Aorta (tissue), 5 donors: Measurements from ENCODE around the gene ACER1. TPM values are rescaled to one million over a fixed set of nuclear protein-coding genes. Genes with fewer than 3 reads are reported as not detected.

ENCODE experiments used
- ATAC-seq: fragments of 200-7000 bp; cut with Tn5 transposase; one replicate; pipeline ENCODE4 v1.9.1; 2022; ENCODE audit warnings: moderate library complexity; ENCODE audit not compliant: low FRiP score
- DNase-seq, 2 donors: peaks; one replicate each; pipeline ENCODE4 v3.0.0-alpha.2; 2020
- H3K27ac ChIP-seq, 2 donors: one replicate each; pipeline ENCODE4 v1.5.1; 2013; ENCODE audit warnings: low read length in 2 of 2, mild to moderate bottlenecking in 2 of 2, moderate library complexity in 2 of 2, control low read depth in 1 of 2, inconsistent platforms in 1 of 2, low read depth in 1 of 2
- H3K27me3 ChIP-seq, 2 donors: one replicate each; pipeline ENCODE4 v1.6.1; 2013; ENCODE audit warnings: control low read depth in 1 of 2, low read length in 1 of 2, mild to moderate bottlenecking in 1 of 2, moderate library complexity in 1 of 2; ENCODE audit not compliant: insufficient read depth in 2 of 2, control insufficient read depth in 1 of 2
- H3K36me3 ChIP-seq, 2 donors: one replicate each; pipeline ENCODE4 v1.6.1; 2013; ENCODE audit warnings: control low read depth in 1 of 2, low read length in 1 of 2, mild to moderate bottlenecking in 1 of 2; ENCODE audit not compliant: insufficient read depth in 2 of 2, control insufficient read depth in 1 of 2
- H3K4me1 ChIP-seq, 2 donors: one replicate each; pipeline ENCODE4 v1.6.1; 2013; ENCODE audit warnings: low read length in 2 of 2, control low read depth in 1 of 2, mild to moderate bottlenecking in 1 of 2, moderate library complexity in 1 of 2; ENCODE audit not compliant: insufficient read depth in 2 of 2, control insufficient read depth in 1 of 2
- H3K4me3 ChIP-seq, 2 donors: one replicate each; pipeline ENCODE4 v1.5.1; 2013; ENCODE audit warnings: low read length in 2 of 2, control low read depth in 1 of 2, mild to moderate bottlenecking in 1 of 2
- H3K9me3 ChIP-seq: one replicate; pipeline ENCODE4 v1.6.1; 2013; ENCODE audit warnings: mild to moderate bottlenecking, low read length; ENCODE audit not compliant: control insufficient read depth
- WGBS, 2 donors: extraction: QIAGEN DNeasy Blood & Tissue Kit; methylation state at CpG; one replicate each; pipeline ENCODE4 v1.1.7; 2013; 5-methylcytosine and 5-hydroxymethylcytosine counted together
- intact Hi-C, 2 donors: fragments of 100-400 bp; cut with DNase I; formaldehyde crosslinking; loops; one replicate each; pipeline versions ENCODE4 v1.14.2 to v1.15.0; 2022
- polyA plus RNA-seq, 2 donors: library from polyadenylated mRNA; stranded (reverse); fragments of 200-250 nt; gene quantifications; one replicate each; pipeline ENCODE4 v1.2.3, GENCODE V29; 2013
- total RNA-seq, 2 donors: library from RNA; stranded (reverse); fragmentation: NEBNext Ultra II Directional; extraction: Animal tissue kit (Norgen Biotek cat#: 25700); gene quantifications; one replicate each; pipeline ENCODE4 v1.2.1, GENCODE V29; 2021
- donor health status: healthy with polysubstance abuse.
- donor health status: Bipolar disorder and iron deficiency.
- donor health status: DM: no; HTN: no; CAD: no.
- donor health status: DM: no; HTN: no; CAD: no.
- donor health status: DM: yes; HTN: yes; CAD: no.

ACER1 gene
- total and polyA plus RNA-seq, 4 donors = 0.10 TPM; not detected in 3

DNA sequence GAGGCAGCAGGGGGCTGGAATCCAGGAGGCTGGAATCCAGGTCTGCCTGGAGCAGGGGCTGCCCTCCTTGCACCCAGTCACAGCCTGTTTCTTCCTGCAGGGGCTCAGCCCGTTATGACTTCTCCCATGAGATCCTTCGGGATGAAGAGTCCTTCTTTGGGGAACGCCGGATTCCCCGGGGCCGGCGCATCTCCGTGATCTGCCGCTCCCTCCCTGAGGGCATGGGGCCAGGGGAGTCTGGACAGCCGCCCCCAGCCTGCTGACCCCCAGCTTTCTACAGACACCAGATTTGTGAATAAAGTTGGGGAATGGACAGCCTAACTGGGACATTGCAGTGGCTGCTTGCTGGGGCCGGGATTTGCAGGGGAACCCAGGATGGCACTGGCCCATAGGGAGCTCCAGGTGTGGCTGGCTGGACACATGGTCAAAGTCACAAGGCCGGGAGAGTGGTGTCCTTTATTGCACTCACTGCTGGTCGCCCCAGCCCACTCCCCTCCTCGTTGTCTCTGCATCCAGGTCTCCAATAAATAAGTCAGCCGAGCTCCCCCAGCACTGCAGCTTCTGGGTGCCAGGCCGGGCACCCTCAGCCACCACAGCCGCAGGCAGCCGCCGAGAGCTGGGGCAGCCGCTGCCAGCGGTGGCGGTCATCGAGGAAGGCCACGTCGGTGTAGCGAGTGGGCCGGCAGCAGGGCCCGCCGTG is 41.4 kb upstream of the ACER1 start:
- Histone ChIP-seq H3K36me3 (peaks cover 0 to 2% of the 10 kb centered on the region in 2 donors), H3K27ac (no peak overlapping the region), H3K9me3 (no peaks in the 10 kb centered on the region), H3K4me3 (no peak overlapping the region), H3K27me3 (no peaks in the 10 kb centered on the region), H3K4me1 (no peaks in the 10 kb centered on the region)
- intact Hi-C loops = no loop called here
- 87% methylated on average over 29 of the region's 29 CpGs for WGBS, 2 donors
- no peak for ATAC-seq
- DNase-seq = no peak

DNA sequence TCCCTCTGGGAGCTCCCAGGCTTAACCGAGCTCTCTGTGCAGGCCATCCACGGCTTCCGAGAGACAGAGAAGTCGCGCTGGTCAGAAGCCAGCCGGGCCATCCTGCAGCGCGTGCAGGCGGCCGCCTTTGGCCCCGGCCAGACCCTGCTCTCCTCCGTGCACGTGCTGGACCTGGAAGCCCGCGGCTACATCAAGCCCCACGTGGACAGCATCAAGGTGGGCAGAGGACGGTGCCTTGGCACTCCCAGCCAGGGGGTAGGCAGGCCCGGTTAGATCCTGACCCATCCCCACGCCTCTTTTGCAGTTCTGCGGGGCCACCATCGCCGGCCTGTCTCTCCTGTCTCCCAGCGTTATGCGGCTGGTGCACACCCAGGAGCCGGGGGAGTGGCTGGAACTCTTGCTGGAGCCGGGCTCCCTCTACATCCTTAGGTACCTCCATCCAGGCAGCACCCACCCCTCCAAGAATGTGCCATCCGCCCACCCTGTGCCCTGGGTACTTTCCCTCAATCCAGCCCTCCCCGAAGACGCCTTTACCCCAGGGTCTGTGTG is 40.8 kb upstream of the ACER1 start:
- Histone ChIP-seq H3K4me3 (no peak overlapping the region), H3K27me3 (no peaks in the 10 kb centered on the region), H3K36me3 (no peaks in the 10 kb centered on the region), H3K4me1 (no peaks in the 10 kb centered on the region), H3K27ac (no peak overlapping the region), H3K9me3 (no peaks in the 10 kb centered on the region)
- ATAC-seq = no peak
- intact Hi-C loops = no loop called here
- 55 to 62% methylated on average over 29 of the region's 29 CpGs for WGBS, 2 donors
- DNase-seq = peak in 1 of 2 donors; percentile 79

DNA sequence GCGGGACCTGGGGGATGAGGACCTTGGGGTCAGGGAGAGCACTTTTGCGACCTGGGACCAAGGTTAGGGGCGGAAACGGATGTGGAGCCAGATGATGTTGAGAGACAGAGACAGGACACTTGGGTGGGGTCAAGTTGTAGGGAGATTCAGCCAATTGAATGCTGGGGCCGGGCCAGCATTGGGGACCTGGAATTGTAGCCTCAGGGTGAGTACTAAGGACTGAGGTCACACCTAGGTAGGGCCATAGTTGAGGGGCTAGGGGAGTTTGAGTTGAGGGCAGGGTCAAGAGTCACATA is 40.3 kb upstream of the ACER1 start:
- ATAC-seq = no peak
- H3K4me1 ChIP-seq = no peaks in the 10 kb centered on the region
- no peaks in the 10 kb centered on the region for H3K27me3 ChIP-seq
- H3K9me3 ChIP-seq = no peaks in the 10 kb centered on the region
- no peak for DNase-seq
- H3K36me3 ChIP-seq = no peaks in the 10 kb centered on the region
- H3K4me3 ChIP-seq = peak overlapping the region in 1 of 2 donors; percentile 8
- WGBS, 2 donors = 28% methylated on average over 5 of the region's 5 CpGs
- intact Hi-C loops = loop anchor here in 1 of 2 donors (2.0 kb wide), 1 partner anchor 51 kb away; the partner anchor contains the start of gene KHSRP
- peak overlapping the region in 1 of 2 donors; percentile 28 for H3K27ac ChIP-seq

DNA sequence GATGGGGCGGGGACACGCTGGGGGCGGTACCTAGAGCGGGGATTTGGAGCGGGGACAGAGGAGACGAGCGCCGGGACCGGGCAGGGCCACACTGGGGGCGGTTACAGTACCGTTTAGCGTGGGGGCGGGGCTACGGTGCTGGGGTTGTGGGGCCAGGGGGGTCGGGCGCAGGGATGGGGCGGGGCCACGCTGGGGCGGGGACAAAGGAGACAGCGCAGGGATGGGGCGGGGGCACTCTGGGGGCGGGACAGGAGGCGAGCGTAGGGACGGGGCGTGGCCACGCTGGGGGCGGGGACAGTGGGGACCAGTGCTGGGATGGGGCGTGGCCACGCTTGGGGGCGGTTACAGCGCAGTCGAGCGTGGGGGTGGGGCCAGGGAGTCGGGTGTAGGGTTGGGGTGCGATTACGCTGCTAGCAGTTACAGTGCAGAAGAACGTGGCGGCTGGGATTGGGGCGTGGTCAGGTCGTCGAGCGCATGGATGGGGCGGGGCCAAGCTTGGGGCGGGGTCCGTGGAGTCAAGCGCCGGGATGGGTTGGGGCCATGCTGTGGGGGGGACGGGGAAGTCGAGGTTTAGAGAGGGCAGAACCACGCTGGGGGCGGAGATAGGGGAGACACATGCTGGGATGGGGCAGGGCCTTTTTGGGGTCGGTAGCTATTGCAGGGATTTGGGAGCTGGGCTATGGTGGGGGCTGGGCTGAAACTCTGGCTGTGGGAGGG is 39.8 kb upstream of the ACER1 start:
- intact Hi-C loops = loop anchor here in 1 of 2 donors (2.0 kb wide), 1 partner anchor 52 kb away; the partner anchor contains the start of gene KHSRP
- H3K27ac ChIP-seq = peak overlapping the region; percentile 85 to 95
- H3K9me3 ChIP-seq = no peaks in the 10 kb centered on the region
- ATAC-seq = peak; percentile 95
- peak; percentile 99 to 100 for DNase-seq
- peak overlapping the region; percentile 30 to 52 for H3K4me3 ChIP-seq
- no peaks in the 10 kb centered on the region for H3K36me3 ChIP-seq
- H3K27me3 ChIP-seq = no peaks in the 10 kb centered on the region
- no peaks in the 10 kb centered on the region for H3K4me1 ChIP-seq
- WGBS, 2 donors = 1% methylated on average over 37 to 53 of the region's 53 CpGs

DNA sequence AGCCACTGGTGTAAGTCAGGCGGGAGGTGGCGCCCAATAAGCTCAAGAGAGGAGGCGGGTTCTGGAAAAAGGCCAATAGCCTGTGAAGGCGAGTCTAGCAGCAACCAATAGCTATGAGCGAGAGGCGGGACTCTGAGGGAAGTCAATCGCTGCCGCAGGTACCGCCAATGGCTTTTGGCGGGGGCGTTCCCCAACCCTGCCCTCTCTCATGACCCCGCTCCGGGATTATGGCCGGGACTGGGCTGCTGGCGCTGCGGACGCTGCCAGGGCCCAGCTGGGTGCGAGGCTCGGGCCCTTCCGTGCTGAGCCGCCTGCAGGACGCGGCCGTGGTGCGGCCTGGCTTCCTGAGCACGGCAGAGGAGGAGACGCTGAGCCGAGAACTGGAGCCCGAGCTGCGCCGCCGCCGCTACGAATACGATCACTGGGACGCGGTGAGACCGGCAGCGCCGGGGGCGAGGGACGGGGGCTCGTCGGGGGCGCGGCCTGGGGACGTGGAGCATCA is 39.2 kb upstream of the ACER1 start, which contains the start of gene ALKBH7:
TSS of gene ALKBH7 (plus strand) at position 201 of the 502 bp plus-strand sequence. CDS start at position 228, 27 bp downstream.
- ATAC-seq (peak; percentile 94), DNase-seq (peak; percentile 97 to 100)
- H3K4me3 ChIP-seq = peak within 1 kb of the TSS; percentile 30 to 52
- intact Hi-C loops = loop anchor here in 1 of 2 donors (2.0 kb wide), 1 partner anchor 52 kb away; the partner anchor contains the start of gene KHSRP
- WGBS, 2 donors = 1% methylated on average over 43 to 47 of the region's 47 CpGs
- no peaks in the 10 kb centered on the region for H3K36me3 ChIP-seq
- H3K4me1 ChIP-seq = no peaks in the 10 kb centered on the region
- no peaks in the 10 kb centered on the region for H3K9me3 ChIP-seq
- no peaks in the 10 kb centered on the region for H3K27me3 ChIP-seq
- peak within 1 kb of the TSS; percentile 85 to 95 for H3K27ac ChIP-seq

DNA sequence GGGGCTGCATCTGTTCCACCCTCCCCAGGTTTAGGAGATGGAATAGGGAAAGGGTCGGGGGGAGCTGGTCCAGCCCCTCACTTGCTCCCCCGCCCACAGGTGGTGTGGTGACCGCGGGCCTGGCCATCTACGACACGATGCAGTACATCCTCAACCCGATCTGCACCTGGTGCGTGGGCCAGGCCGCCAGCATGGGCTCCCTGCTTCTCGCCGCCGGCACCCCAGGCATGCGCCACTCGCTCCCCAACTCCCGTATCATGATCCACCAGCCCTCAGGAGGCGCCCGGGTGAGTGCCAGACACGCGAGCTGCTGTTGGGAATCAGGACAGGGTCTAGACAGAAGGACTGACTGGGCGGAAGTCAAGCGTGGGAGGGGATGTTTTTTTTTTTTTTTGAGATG is 30.9 kb upstream of the ACER1 start:
- H3K27ac ChIP-seq = no peak overlapping the region
- WGBS, 2 donors = 96 to 97% methylated on average over 21 of the region's 21 CpGs
- H3K9me3 ChIP-seq = no peaks in the 10 kb centered on the region
- ATAC-seq = no peak
- H3K36me3 ChIP-seq = peaks cover 4 to 5% of the 10 kb centered on the region in 2 donors
- peak in 1 of 2 donors; percentile 76 for DNase-seq
- no peaks in the 10 kb centered on the region for H3K27me3 ChIP-seq
- no peaks in the 10 kb centered on the region for H3K4me1 ChIP-seq
- intact Hi-C loops = loop anchor here in 1 of 2 donors (10.0 kb wide), 1 partner anchor 90 kb away; the partner anchor contains the start of gene MLLT1
- H3K4me3 ChIP-seq = no peak overlapping the region

DNA sequence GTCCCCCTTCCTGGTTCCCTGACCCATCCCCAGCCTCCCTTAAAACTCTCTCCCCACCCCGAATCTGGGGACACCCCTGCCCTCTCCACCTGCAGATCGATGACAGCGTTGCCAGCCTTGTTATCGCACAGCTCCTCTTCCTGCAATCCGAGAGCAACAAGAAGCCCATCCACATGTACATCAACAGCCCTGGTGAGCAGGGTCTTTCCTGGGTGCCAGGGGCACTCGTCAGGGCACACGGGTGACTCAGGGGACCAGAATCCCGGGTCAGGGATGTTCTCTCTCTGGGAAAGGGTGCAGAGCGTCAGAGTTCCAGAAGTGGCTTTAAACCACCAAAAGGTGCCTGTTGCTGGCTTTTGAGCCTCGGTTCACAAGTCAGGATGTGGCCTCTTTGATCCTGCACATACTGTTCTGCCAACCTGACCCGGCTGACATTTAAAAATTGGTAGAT is 29.0 kb upstream of the ACER1 start:
- no peaks in the 10 kb centered on the region for H3K27me3 ChIP-seq
- peaks cover 4 to 5% of the 10 kb centered on the region in 2 donors for H3K36me3 ChIP-seq
- H3K4me3 ChIP-seq = peak overlapping the region; percentile 52 to 98
- 15% methylated on average over 11 of the region's 11 CpGs for WGBS, 2 donors
- H3K27ac ChIP-seq = peak overlapping the region in 1 of 2 donors; percentile 75
- no peaks in the 10 kb centered on the region for H3K4me1 ChIP-seq
- ATAC-seq (no peak), DNase-seq (no peak)
- H3K9me3 ChIP-seq = no peaks in the 10 kb centered on the region
- intact Hi-C loops = loop anchor here in 1 of 2 donors (10.0 kb wide), 1 partner anchor 88 kb away; the partner anchor contains the start of gene MLLT1

DNA sequence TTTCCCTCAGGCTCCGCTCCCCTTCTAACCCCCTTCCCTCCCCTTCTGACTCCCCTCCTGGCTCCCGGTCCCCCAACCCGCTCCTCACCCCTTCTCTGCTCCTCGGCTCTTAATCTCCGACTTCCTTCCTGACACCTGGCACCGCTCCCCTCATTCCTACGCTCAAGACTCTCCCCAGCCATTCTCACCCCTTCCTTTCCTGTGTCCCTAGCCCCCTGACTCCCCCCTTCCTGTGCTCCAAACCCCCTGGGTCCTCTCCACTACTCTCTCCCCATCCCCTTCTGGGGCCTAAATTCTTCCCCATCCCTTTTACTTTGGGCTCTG is 28.6 kb upstream of the ACER1 start:
- DNase-seq = no peak
- H3K36me3 ChIP-seq = peaks cover 4 to 5% of the 10 kb centered on the region in 2 donors
- ATAC-seq = peak; percentile 41

More for the DNA sequence above, 28.6 kb upstream of the ACER1 start:
- 0 to 1% methylated on average over 7 of the region's 7 CpGs for WGBS, 2 donors
- no peaks in the 10 kb centered on the region for H3K4me1 ChIP-seq
- H3K9me3 ChIP-seq = no peaks in the 10 kb centered on the region
- peak overlapping the region; percentile 52 to 98 for H3K4me3 ChIP-seq
- intact Hi-C loops = loop anchor here in 1 of 2 donors (10.0 kb wide), 1 partner anchor 87 kb away; the partner anchor contains the start of gene MLLT1
- no peaks in the 10 kb centered on the region for H3K27me3 ChIP-seq
- peak overlapping the region in 1 of 2 donors; percentile 75 for H3K27ac ChIP-seq
